Measurements from ENCODE around the gene ELAVL3. TPM values are rescaled to one million over a fixed set of nuclear protein-coding genes. Genes with fewer than 3 reads are reported as not detected.

Gene ELAVL3
- total RNA-seq, 1 experiment from 2014 or later, result 1.4 TPM

GRCh38 chr19:11507370-11508078 is 26.7 kb upstream of the ELAVL3 start (continued):
- no peak for TF ChIP-seq CDX4 (CRISPR knock-in tag; IDR thresholded peaks at IDR 0.05; ENCODE audit: borderline replicate concordance)
- TF ChIP-seq HMGA2 (CRISPR knock-in tag; IDR thresholded peaks at IDR 0.05), result no peak
- TF ChIP-seq FOXP1 (CRISPR knock-in tag; IDR thresholded peaks at IDR 0.05; ENCODE audit: borderline replicate concordance), result no peak
- no peak for TF ChIP-seq AR (CRISPR knock-in tag; IDR thresholded peaks at IDR 0.05)
- no peak for TF ChIP-seq ATF2 (CRISPR knock-in tag; IDR thresholded peaks at IDR 0.05; ENCODE audit: borderline replicate concordance, low read depth)
- TF ChIP-seq, protein P1, sequence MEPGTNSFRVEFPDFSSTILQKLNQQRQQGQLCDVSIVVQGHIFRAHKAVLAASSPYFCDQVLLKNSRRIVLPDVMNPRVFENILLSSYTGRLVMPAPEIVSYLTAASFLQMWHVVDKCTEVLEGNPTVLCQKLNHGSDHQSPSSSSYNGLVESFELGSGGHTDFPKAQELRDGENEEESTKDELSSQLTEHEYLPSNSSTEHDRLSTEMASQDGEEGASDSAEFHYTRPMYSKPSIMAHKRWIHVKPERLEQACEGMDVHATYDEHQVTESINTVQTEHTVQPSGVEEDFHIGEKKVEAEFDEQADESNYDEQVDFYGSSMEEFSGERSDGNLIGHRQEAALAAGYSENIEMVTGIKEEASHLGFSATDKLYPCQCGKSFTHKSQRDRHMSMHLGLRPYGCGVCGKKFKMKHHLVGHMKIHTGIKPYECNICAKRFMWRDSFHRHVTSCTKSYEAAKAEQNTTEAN (CRISPR knock-in tag; IDR thresholded peaks at IDR 0.05), result no peak
- no peak for TF ChIP-seq NFATC4 (CRISPR knock-in tag; IDR thresholded peaks at IDR 0.05)

- Mint-ChIP-seq H3K27ac (no peak overlapping the region), H3K36me3 (no peaks in the 10 kb centered on the region), H3K4me3 (peak overlapping the region; percentile 75), H3K27me3 (ENCODE audit: low read depth) (no peaks in the 10 kb centered on the region), H3K9me3 (no peaks in the 10 kb centered on the region), H3K4me1 (peaks cover 8% of the 10 kb centered on the region)
- ATAC-seq (no peak), DNase-seq (ENCODE audit: low spot score) (no peak)
- CTCF ChIA-PET, result no interaction called here
- POLR2A ChIA-PET, result interaction anchor here (0.7 kb wide), 1 partner anchor 30 kb away, joined by 4 read pairs; no protein-coding TSS in a partner anchor
- TF ChIP-seq EMX1 (CRISPR knock-in tag; IDR thresholded peaks at IDR 0.05) (no peak), TP53 (CRISPR knock-in tag; IDR thresholded peaks at IDR 0.05) (no peak), JAZF1 (CRISPR knock-in tag; IDR thresholded peaks at IDR 0.05) (no peak), ZNF425 (CRISPR knock-in tag; conservative IDR thresholded peaks at IDR 0.05) (no peak)
- TF ChIP-seq, protein P2, sequence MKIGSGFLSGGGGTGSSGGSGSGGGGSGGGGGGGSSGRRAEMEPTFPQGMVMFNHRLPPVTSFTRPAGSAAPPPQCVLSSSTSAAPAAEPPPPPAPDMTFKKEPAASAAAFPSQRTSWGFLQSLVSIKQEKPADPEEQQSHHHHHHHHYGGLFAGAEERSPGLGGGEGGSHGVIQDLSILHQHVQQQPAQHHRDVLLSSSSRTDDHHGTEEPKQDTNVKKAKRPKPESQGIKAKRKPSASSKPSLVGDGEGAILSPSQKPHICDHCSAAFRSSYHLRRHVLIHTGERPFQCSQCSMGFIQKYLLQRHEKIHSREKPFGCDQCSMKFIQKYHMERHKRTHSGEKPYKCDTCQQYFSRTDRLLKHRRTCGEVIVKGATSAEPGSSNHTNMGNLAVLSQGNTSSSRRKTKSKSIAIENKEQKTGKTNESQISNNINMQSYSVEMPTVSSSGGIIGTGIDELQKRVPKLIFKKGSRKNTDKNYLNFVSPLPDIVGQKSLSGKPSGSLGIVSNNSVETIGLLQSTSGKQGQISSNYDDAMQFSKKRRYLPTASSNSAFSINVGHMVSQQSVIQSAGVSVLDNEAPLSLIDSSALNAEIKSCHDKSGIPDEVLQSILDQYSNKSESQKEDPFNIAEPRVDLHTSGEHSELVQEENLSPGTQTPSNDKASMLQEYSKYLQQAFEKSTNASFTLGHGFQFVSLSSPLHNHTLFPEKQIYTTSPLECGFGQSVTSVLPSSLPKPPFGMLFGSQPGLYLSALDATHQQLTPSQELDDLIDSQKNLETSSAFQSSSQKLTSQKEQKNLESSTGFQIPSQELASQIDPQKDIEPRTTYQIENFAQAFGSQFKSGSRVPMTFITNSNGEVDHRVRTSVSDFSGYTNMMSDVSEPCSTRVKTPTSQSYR (CRISPR knock-in tag; IDR thresholded peaks at IDR 0.05), result no peak
- TF ChIP-seq, protein P3, sequence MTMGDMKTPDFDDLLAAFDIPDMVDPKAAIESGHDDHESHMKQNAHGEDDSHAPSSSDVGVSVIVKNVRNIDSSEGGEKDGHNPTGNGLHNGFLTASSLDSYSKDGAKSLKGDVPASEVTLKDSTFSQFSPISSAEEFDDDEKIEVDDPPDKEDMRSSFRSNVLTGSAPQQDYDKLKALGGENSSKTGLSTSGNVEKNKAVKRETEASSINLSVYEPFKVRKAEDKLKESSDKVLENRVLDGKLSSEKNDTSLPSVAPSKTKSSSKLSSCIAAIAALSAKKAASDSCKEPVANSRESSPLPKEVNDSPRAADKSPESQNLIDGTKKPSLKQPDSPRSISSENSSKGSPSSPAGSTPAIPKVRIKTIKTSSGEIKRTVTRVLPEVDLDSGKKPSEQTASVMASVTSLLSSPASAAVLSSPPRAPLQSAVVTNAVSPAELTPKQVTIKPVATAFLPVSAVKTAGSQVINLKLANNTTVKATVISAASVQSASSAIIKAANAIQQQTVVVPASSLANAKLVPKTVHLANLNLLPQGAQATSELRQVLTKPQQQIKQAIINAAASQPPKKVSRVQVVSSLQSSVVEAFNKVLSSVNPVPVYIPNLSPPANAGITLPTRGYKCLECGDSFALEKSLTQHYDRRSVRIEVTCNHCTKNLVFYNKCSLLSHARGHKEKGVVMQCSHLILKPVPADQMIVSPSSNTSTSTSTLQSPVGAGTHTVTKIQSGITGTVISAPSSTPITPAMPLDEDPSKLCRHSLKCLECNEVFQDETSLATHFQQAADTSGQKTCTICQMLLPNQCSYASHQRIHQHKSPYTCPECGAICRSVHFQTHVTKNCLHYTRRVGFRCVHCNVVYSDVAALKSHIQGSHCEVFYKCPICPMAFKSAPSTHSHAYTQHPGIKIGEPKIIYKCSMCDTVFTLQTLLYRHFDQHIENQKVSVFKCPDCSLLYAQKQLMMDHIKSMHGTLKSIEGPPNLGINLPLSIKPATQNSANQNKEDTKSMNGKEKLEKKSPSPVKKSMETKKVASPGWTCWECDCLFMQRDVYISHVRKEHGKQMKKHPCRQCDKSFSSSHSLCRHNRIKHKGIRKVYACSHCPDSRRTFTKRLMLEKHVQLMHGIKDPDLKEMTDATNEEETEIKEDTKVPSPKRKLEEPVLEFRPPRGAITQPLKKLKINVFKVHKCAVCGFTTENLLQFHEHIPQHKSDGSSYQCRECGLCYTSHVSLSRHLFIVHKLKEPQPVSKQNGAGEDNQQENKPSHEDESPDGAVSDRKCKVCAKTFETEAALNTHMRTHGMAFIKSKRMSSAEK (CRISPR knock-in tag; IDR thresholded peaks at IDR 0.05; ENCODE audit: borderline replicate concordance), result no peak
- TF ChIP-seq, protein P4, sequence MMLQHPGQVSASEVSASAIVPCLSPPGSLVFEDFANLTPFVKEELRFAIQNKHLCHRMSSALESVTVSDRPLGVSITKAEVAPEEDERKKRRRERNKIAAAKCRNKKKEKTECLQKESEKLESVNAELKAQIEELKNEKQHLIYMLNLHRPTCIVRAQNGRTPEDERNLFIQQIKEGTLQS (CRISPR knock-in tag; conservative IDR thresholded peaks at IDR 0.05), result no peak
- TF ChIP-seq, protein P1 (CRISPR knock-in tag; IDR thresholded peaks at IDR 0.05), result no peak
Measured at GRCh38 chr19:11506967-11507366, 26.1 kb upstream of the ELAVL3 start.

Data from WTC11 (cell line).